HL-60 (cell line): ENCODE data around the gene CTNNA3.

ENCODE experiments used
- CTCF ChIP-seq: IDR thresholded peaks from one replicate; pipeline ENCODE4 v1.5.1; 2011; ENCODE audit warnings: low read length, control low read depth, inconsistent platforms; ENCODE audit not compliant: insufficient read depth
- GABPA ChIP-seq: IDR thresholded peaks from 2 replicates; pipeline ENCODE4 v1.6.1; 2012; ENCODE audit warnings: low read depth
- POLR2AphosphoS5 ChIP-seq: IDR thresholded peaks from 2 replicates; pipeline ENCODE4 v1.6.1; 2012; ENCODE audit warnings: low read depth
- REST ChIP-seq: IDR thresholded peaks from 2 replicates; pipeline ENCODE4 v1.6.1; 2012; ENCODE audit warnings: low read depth; ENCODE audit not compliant: insufficient replicate concordance
- SPI1 ChIP-seq: IDR thresholded peaks from 2 replicates; pipeline ENCODE4 v1.6.1; 2012; ENCODE audit warnings: low read depth, mild to moderate bottlenecking, borderline replicate concordance

GRCh38 chr10:67098461-67098860 lies 597.5 kb downstream of the CTNNA3 start:
- TF ChIP-seq CTCF (no peak), POLR2AphosphoS5 (no peak), REST (no peak), GABPA (no peak), SPI1 (no peak)
